EL (cell line): Measurements from ENCODE around the gene CECR2.
"Not testable (repeated sequence)": the region's sequence is repeated elsewhere in the genome, so short reads cannot be mapped to it uniquely, and the experiment has no call there.

Experiments used
- DNase-seq: peaks from one replicate; pipeline ENCODE4 v3.0.0-alpha.2; 2016

The CECR2 gene

DNA sequence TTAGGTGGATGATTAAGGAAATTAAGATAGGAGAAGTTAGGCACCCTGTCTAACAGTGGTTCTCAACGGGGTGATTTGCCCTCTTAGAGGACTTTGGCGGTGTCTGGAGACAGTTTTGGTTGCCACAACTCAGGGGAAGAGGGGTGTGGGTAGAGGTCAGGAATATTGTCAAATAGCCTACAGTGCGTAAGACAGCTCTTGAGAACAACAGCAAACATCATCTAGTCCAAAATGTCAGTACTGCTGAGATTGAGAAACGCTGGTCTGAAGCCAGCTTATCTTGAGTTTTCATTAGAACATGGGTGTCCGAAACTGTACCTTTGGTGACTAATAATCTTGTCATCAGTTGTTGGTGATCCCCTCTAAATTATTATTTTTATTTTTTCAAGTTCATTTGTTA, 38.4 kb downstream of the CECR2 start:
- no peak for DNase-seq

DNA sequence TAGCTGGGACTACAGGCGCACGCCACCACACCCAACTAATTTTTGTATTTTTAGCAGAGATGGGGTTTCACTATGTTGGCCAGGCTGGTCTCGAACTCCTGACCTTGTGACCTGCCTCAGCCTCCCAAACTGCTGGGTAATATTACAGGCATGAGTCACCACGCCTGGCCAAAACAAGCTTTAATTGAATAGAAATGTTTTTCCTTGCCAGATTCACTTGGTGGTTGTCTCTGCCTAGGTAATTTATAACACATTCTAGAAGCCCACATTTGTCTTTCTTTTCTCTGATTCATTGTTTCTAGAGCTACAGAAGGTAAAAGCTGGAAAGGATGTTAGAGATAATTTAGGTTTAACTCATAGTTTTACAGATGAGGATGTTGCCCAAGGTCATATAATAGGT, 41.3 kb downstream of the CECR2 start:
- no peak for DNase-seq

DNA sequence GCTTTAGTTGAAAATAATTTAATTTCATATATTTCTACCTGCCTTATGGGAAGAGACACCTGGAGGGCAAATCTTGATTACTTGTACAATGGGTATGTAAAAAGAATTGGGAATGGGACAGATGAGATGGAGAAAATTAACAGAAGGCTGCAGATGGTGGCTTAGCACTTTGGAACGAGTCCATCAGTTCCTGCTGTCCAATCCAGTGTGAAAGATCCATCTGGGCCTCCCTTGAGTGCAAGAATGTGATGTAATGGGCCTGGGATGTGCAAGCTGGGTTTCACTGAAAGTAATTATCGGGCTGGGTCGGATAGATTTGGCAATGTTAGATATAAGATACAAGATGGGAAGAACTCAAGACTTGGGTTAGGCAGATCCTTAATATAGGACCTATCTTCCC, 42.0 kb downstream of the CECR2 start:
- DNase-seq: no peak

DNA sequence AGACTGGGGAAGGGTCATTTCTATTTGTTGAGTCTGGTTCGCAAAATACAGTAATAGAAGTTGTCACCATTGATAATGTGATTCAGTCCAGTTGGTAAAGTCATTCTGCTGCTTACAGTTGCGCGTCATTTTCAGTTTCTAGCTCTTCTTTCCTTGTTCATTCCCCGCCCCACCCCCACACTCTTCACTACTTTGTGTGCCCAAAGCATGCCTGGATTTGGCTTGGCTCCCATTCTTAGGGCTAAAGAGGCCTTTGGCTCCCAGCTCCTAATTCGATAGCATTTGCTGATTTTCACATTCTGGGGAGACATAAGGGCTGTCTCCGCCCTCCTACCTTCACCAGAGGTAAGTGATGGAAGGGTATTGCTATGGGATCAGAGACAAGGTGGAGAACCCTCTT, 43.0 kb downstream of the CECR2 start:
- no peak for DNase-seq

DNA sequence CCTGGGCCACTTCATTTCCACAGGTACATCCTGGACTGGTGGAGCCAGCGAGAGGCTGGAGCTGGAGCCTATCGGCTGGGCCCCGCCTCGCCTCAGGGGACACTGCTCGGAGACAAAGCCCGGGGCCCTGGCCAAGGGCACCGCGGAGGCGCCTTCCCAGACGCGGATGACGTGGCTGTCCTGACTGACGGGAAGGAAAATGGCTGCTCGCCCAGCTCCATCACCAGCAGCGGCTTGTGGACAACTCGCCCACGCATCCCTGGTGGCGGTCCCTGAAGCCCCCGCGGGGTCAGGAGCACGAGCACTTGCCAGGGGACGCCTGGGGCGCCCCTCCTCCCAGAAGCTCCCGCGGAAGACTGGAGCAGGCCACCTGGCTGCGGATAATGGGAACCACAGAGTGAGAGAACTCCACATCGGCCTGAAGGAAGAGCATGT, 49.6 kb downstream of the CECR2 start:
- DNase-seq: no peak

DNA sequence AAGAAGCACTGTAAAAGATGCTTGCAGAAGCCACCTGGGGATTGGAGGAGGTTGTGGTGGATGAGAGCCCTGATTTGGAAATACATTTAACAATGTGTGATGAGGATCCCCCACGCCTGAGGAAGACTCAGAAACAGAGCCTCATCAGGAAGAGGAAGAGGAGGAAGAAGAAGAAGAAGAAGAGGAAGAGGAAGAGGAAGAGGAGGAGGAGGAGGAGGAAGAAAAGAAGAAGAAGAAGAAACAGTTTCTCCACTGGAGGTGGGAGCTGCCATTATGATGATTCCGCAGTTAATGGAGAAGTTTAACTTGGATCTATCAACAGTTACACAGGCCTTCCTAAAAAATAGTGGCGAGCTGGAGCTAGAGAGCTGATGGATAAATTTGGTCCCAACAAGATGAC, 50.1 kb downstream of the CECR2 start:
- DNase-seq: no peak

DNA sequence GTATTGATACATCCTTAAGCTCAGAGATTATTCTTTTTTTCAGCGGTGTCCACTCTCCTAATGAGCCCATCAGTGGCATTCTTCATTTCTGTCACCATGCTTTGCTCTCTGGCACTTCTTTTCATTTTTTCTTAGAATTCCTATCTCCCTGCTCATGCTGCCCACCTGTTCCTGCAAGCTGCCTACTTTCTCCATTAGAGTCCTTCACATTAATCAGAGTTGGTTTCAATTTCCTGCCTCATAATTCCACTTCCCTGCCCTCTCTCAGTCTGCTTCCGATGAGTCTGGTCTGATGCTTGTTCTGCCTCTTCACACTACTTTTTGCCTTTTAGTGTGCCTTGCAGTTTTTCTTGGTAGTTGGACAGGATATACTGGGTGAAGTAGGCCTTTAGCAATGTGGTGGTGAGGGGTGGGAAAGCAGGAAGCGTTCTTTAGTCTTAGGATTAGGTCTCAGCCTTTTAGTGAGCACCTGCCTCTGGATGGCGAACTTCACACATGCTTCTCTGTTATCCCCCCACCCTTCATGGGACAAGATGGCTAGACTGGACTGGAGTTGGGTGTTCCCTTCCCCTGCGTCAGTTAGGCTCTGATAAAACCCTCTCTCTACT, 53.6 kb downstream of the CECR2 start:
- DNase-seq: no peak

DNA sequence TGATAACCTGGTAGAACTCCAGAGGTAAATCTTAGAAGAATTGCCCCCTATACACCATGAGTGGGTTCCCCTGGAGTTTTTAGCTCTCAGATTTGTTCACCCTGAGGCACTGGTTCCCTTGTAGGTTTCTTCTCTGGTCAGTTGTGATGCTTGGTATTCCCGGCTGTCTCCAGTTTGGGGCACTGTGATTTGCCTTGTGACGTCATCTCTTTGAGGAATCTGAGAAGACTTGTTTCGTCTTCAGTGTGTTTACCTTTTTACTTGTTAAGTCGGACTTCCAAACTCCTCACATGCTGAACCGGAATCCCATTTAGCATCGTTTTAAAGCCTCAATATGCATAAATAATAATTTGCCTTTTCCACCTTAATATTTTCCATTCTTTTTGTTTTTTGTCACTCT, 54.4 kb downstream of the CECR2 start:
- DNase-seq: no peak

DNA sequence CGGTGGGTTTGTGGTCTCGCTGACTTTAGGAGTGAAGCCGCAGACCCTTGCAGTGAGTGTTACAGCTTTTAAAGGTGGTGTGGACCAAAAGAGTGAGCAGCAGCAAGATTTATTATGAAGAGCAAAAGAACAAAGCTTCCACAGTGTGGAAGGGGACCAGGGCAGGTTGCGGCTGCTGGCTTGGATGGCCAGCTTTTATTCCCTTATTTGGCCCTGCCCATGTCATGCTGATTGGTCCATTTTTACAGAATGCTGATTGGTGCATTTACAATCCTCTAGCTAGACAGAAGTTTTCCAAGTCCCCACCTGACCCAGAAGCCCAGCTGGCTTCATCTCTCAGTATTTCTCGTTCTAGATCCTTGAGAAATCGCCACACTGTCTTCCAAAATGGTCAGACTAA, 58.3 kb downstream of the CECR2 start:
- not testable (repeated sequence) for DNase-seq

DNA sequence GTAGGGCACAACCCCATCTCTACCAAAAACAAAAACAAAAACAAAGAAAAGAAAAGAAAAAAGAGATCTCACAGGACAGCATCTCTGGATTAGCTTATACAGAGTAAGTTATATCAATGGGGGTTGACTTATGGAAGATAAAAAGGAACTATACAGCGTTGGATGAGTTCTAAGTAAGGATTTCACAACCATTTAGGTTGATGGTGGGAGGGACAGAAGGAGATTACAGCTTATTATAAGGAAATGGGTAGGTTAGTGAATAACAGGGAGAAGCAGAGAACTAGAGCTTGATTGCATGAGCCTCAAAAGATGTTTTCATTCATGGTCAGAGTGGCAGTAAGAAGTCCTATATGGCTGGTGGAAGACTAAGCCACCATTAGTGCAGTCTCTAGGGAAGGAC, 60.3 kb downstream of the CECR2 start:
- no peak for DNase-seq

DNA sequence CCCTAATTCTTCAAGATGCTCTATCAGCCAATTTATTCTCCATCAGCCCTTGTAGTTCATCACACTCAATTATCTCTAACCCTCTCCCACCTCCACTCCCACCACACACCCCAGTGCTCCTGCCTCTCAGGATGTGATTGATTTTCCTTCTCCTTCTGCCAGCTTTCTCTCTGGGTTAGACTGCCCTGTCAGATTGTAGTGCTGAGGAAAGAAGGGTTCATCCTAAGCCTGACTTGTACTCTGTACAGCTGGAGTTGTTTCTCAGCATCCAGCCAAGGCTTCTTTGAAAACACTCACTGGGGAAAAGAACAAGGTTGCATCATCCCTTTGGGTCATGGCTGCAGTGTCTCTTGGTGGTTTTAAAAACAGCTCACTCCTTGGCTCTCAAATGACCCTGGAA, 61.2 kb downstream of the CECR2 start:
- DNase-seq: no peak

DNA sequence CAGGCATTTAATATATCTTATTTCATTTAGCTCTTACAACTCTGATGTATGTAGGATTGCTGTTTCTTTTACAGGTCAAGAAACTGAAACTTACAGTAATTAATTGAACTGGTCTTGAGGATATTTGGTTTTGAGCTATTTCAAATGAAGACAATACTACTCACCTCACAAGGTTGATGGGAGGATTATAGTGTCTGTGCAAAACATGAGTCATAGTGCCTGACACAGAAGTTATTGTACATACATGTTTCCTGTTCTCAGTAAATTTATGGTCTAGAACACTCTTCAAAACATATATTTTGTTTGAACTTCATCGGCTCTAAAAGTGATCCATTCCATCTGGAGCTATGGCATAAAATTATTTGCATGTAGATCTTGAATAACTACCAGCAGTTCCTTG, 61.9 kb downstream of the CECR2 start:
- DNase-seq: no peak

DNA sequence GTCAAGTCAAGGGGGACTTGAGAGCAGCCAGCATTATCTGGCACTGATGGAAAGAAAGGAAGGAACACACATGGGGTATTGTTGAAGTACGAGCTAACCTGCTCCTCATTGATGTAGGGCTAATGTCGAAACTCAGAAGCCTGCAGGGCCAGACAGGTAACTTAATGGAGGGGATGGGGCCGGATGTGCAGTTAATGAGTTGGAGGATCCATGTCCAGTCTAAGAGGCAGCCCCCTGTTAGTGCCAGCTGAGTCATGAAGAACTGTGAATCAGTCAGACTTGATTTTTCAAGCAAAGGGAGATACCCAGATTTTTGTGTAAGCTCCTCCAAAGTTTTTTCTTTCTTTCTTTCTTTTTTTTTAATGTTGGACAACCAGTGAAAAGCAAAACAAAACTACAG, 65.6 kb downstream of the CECR2 start:
- no peak for DNase-seq

DNA sequence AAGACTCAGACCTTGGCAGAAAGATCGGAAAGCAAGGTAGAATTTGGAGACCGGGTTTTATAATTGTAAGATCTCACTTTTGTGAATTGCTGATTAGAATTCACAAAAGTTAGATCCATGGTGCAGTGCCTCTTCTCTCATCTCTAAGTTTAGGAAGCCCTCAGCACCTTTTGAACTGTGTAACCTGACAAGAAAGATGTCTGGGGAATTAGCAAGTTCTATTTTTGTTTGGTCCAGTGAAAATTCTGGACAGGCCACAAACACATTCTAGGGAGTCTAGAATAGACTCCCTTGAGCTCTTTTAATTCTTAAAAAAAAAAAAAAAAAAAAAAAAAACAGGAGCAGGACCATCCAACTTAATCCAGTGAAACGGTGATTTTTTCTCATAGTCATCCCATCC, 66.1 kb downstream of the CECR2 start:
- DNase-seq: no peak

DNA sequence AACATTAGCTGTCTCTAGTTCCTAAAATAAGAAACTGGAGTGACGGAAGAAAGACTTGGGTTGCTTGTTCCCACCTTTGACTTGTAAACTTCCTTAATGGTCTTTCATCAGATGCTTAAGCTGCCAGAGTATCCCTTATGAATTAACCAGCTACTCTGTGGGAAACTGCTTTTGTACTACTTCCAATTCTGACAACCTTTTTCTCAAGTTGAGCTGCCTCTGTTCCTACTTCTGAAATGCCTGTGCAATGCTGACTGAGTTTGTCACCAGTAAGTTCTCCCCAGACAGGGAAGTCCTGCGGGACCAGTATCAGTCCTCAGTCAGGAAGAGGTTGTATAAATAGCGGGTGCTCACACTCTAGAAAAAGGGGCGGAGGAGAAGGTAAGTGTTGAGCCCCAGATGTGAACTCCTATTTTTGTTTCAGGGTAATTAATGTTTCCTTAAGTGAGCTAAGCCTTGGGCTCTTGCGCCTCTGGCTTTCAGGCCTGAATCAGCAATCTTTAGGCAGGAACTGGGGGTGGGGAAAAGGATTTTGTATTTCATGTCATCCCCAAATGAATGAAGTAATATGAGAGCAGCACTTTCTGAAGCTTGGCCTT, 67.2 kb downstream of the CECR2 start:
- no peak for DNase-seq

DNA sequence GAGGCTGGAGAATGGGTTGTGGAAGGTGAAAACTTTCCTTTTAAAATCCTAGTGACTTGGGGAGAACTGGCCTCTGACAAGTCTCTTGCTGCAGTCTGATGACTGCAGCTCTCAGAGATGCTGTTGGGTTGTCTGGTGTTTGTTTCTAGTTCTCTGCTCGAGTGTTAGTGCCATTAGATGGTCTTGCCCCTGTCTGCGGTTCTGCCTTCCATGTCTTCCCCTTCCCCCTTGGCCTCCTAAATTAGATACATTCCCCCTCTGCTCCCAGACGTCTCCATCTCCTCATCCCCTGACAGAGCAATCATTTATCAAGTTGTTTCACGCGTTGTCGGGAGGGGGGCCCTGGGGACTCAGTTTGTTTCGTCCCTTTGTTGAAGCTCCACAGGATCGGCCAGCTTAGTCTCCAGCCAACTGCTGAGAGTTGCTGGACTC, 67.7 kb downstream of the CECR2 start:
- no peak for DNase-seq

DNA sequence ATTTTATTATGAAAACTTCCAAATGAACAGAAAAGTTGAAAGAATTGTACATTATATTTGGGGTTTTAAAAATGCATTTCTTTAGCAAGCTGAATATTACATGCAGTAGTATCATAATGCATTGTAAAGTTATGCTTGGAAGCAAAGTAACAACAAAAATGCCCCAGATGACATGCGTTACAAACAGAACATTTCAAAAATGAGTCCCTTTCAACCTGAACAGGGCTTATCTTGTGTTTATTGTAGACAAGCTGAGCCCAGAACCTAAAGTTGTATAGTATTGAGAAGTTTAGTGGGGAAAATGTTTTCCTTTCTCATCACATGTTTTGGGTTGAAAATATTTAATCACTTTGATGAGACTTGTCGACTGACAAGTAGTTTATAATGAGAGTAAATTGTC, 68.8 kb downstream of the CECR2 start:
- DNase-seq: no peak

DNA sequence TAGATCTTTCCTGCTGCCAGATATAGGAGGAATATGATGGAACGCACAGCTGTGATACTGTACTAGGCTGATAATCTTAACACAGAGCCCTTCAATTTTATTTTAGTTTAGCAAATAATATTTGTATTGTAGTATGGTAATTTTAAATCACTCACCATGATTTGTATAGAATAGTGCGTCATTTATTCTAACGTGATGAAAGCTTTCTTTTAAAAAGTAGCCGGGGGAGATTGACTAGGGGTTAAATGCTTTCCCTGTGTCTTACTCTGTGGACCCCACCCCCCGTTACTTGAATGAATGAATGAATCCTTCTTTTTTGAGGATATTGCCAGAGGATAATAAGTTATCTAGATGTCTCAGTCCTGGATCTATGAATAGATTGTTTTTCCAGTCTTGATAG, 72.1 kb downstream of the CECR2 start:
- no peak for DNase-seq

DNA sequence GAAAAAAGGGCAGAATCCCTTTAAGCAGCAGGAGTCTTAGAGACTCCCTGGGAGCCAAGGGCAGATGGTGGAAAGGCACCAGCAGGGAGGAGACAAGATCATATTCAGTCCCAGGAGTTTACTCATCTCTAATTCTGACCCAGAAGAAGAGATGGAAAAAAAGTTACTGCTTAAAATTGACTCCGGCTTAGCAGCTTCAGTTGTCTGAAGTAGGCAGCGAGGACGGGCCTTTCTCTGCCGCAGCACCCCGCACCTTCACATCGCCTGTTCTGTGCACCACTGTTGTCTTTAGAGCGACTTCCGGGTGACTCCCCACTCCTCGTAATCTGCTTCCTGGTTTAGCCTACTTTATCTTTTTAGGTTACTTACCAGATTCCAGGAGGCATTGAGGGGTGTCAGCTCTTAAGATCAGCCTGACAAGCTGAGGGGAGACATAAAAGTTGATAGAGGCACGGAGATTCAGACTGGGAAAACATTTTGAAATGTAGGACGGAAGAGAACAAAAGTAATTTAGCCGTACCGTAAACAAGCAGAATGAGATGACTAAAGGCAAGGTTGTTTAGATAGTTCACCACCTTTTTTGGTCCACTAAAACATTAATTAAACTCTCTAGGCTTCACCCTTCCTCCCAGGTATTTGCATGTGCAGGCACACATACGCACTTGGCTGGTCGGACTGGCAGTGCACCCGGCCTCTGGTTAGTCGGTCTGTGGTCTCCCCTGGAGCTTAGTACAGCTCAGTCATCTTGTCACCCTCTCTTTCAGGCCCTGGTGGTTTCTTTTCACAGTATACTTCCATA, 74.3 kb downstream of the CECR2 start:
- no peak for DNase-seq

DNA sequence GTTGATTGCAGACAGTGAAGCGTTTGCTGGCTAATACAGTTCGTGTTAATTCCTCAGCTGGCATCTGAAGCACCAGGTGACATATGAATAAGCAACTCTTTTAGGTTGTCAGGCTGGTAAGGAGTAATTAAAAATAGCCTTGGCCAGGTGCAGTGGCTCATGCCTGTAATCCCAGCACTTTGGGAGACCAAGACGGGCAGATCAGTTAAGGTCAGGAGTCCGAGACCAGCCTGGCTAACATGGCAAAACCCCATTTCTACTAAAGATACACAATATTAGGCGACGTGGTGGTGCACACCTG, 74.9 kb downstream of the CECR2 start:
- DNase-seq: no peak

DNA sequence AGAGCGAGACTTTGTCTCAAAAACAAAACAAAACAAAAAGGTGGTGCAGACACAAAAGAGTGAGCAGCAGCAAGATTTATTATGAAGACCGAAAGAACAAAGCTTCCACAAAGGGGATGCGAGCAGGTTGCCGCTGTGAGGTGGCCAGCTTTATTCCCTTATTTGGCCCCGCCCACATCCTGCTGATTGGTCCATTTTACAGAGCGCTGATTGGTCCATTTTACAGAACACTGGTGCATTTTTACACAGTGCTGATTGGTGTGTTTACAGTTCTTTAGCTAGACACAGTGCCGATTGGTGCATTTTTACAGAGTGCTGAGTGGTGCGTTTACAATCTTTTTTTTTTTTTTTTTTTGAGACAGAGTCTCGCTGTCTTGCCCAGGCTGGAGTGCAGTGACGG, 77.4 kb downstream of the CECR2 start:
- no peak for DNase-seq

DNA sequence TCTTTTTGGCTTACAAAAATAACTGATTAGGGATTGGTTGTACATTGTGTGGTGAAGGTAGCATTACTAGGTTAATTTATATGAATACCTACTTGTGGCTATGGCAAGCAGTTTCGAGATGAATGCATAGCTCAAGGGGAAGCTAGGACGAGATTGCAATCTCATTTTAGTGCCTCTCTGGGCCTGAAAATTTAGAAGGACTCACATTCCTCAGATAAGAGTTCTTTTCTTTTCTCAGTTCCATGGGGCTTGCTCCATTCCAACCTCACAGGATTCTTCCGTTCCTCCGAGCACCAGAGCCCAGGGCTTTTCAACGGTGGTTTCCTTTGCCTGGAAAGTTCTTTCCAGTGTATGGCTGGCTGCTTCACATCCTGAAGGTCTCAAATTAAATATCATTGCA, 82.1 kb downstream of the CECR2 start:
- no peak for DNase-seq

DNA sequence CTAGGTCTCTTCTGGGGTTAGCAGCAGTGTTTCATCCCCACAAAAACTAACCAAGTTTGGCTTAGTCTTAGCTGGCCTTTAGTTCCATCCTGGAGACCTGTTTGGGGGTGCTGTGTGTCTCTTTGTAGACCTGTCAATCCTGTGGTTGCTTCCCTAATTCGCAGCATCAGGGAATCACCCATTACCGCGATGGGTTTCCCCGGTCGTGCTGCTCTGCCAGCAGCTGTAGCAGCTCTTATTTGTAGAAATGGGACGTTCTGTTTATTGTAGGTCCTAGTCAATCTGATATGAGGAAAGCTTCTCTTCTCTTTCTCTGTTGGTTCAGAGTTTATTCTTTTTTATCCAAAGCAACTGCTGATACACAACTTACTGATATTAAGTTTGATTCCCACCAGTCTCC, 91.6 kb downstream of the CECR2 start:
- no peak for DNase-seq

DNA sequence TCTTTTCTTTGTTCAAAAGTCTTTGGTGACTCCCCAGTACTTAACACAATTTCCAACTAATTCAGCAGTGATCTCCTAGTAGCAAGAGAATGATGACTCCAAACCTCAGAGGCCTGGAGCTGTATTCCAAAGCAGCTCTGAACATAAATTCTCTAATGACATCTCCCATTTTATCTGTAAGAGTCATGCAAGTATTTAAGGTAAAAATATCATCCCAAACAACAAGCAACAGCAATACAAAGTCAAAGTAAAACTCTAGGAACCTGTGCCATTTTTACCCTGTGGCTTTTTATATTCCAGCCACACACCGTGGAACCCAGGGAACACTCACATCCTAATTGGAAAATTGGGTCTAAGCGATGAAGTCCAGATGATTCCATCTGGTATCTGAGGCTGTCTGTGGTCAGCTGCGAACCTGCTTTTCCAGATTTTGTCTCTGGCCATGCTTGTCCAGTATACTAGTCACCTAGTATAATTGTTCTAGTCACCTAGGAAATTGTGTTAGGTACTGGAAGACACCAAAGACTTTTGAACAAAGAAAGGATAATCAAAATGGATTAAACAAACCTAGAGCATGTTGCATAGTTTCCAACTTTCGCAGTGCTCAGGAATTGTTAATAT, 101.7 kb downstream of the CECR2 start:
- DNase-seq: no peak
